ENCODE results near the gene TNFRSF21.

GRCh38 chr6:47246551-47246950 is 63.2 kb downstream of the TNFRSF21 start:
- TF ChIP-seq CTCF (IDR thresholded peaks at IDR 0.05) (no peak), POLR2A (IDR thresholded peaks at IDR 0.05) (no peak)

Measured in lower leg skin (tissue), 3 donors.